Amygdala (tissue), 56 donors: ENCODE data around the gene GAB4.
"Not testable (repeated sequence)": the region's sequence is repeated elsewhere in the genome, so short reads cannot be mapped to it uniquely, and the experiment has no call there.

Source experiments
- DNase-seq, 56 donors: peaks; one replicate each; lab custom pipeline; 2025; lab: John Stamatoyannopoulos, UW

The GAB4 gene

DNA sequence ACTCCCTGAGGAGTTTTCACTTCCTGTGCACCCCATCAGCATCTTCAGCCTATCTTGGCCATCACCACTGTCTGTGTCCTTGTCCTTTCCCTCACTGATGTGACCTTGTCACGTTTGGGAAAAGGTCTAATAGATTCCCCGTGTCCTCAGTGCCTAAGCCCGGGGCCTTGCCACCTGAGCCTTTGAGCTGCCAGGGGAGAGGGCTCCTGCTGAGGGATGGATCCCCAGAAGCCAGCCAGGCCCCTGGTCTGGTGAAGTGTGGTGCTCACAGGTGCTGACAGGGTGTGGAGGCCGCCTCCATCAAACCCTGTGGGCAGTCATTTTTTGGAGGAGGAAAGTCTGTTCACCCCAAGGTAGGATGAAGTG, 47.2 kb downstream of the GAB4 start:
- DNase-seq = no peak

DNA sequence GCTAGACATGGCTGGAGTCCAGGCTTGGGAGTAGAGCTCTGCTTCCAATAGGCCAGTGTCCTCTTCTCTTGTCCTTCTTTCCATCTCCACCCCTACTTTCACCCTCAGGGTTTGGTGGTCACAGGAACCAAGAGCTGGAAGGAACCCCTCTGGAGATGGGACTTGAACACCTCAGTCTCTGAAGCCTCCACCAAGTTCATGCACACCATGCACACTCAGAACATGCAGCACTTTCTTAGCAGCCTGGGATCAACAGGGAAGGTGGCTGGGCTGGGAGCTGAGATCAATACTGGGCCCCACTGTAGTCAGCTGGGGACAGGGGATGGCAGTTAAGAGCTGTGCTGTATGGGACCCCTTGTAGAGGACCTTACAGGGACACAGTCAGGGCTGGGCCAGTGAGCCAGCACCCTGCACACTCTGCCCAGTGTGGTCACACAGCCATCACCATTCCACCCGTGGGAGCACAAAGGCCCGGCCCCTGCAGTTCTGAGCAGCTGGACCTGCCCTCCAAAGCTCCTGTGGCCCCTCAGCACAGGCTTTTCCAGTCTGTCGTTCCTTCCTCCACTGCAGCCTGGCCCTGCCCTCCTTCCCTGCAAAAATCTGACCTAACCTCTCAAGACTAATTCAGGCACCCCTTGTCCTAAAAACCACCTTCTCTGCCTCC, 47.7 kb downstream of the GAB4 start:
- no peak for DNase-seq

DNA sequence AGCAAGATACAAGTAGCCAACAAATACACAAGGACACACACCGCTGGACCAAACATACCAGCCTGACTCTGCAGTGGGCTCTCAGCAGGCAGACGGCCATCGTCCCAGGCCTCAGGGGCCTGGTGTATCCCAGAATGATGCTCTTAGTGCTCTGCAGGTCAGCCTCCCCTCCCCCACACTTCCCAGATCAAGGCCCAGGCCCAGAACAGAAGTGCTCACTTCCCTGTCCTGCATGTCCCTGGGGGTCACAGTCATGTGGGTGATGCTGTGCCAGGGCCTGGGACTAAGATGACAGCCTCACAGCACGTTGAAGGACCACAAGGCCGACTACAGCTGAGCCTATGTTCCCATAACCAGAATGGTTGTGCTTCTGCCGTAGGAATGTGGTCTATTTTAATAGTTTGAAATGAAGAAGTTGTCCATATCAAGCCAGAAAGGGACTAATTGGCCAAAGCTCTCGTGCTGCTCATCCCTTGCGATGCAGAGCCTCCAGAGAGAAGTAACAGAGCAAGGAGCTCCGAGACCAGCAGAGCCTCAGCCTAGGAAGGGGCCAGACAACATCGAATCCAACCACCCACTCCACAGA, 48.6 kb downstream of the GAB4 start:
- no peak for DNase-seq

DNA sequence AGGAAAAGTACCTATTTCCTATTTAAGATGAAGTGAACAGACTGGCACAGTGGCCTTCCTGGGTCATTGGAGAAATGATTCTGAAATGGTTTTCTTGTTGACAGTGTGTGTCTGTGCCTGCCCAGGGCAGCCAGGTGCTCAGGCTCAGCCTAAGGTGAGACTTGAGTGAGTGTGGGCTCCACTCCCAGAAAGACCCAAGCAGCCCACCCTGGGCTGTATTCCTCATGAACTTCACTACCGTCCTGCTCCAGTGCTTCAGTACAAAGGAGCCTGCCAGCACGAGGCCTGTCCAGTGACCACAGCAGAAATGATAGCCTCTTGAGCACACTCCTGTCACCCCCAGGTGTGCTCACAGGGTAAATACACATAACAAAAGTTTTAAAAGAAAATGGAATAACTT, 49.5 kb downstream of the GAB4 start:
- no peak for DNase-seq

DNA sequence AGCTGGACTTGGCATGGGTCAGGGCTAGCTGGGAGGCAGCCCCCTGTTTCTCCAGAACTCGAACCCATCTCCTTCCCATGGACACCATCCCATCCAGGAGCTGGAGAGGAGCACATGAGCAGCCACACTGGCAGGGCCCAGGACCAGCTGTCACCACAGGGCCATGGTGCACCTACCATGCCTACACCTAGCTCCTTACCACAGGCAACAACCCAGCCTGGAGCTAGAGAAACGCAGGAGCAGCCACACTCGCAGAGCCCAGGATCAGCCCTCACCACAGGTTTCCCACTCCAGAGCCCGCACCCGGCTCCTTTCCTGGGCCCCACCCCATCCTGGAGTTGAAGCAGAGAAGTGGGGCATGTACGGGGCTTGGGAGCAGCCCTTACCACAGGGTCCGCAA, 50.2 kb downstream of the GAB4 start:
- DNase-seq = no peak

DNA sequence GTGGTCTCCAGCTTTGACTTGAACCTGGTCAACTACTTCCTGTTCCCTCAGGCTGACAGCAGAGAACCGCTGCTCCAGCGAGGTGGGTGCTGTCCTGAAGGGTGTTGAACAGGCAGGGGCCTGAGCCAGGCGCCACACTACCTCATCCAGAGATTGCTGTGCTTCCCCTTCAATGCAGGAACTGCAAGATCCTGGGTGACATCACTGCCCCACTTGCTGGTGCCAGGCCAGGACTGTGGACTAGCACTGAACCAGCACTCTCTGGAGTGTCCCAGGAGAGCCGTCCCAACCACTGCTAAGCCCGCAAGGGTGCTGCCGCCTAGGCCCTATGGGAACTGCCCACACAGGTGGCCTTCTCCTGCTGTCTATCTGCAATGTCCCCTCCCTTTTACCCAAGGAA, 51.7 kb downstream of the GAB4 start:
- DNase-seq = no peak

DNA sequence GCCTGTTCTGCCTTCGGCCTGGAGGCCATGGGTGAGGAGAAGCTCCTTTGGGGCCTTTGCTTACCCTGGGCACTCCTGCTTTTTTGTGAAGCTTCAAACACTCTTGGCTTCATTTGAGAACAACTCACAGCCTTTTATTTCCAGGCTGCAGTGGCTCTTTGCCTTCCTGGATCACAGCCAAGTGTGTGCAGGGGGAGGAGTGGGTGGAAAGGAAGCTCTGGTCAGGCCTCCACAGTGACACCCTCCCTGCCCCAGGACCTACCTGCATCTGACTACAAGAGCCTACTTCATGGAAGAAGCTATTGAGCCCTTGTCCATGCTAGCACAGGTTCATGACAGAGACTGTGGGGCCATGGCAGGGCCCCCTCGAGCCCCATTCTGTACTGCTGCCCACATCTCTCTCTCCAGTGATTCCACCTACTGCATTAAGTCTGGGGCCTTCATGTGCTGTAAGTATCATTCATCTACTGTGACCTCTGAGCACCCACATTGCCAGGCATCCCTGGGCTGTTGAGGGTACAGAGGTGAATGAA, 52.3 kb downstream of the GAB4 start:
- peak in 15 of 56 donors; percentile 1 to 40 (median 14) for DNase-seq

DNA sequence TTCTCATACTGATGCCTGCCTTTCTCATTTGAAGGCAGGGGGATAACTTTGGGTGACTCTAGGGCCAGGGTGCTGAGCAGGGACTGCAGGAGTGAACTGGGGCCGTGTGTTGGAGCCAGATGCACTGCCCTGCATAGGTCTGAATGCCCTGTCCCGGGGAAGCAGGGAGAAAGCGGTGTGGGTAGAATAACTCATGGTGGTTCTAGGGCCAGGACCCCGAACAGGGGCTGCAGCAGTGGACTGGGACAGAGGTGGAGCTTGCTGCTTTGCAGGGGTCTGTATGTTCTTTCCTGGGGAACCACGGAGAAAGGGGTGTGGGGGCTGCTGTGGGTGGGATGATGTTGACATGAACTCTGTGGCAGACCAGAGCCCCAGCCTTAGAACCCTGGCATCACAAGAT, 52.9 kb downstream of the GAB4 start:
- no peak for DNase-seq

DNA sequence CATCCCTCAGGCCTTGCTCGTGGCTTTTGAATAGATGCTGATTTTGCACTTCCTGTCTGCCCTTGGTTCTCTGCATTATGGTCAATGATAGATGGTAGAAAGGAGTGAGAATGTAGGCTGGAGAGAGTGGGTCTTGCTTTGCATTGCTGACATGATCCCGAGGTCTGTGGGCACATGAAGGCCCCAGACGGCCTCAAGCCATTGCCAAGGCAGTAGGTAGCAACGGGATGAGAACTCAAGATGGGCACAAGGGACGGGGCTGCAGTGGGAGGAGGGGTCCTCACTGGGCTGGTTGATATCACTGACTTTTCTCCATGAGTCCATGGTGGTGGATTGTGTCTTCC, 54.0 kb downstream of the GAB4 start:
- DNase-seq = no peak

DNA sequence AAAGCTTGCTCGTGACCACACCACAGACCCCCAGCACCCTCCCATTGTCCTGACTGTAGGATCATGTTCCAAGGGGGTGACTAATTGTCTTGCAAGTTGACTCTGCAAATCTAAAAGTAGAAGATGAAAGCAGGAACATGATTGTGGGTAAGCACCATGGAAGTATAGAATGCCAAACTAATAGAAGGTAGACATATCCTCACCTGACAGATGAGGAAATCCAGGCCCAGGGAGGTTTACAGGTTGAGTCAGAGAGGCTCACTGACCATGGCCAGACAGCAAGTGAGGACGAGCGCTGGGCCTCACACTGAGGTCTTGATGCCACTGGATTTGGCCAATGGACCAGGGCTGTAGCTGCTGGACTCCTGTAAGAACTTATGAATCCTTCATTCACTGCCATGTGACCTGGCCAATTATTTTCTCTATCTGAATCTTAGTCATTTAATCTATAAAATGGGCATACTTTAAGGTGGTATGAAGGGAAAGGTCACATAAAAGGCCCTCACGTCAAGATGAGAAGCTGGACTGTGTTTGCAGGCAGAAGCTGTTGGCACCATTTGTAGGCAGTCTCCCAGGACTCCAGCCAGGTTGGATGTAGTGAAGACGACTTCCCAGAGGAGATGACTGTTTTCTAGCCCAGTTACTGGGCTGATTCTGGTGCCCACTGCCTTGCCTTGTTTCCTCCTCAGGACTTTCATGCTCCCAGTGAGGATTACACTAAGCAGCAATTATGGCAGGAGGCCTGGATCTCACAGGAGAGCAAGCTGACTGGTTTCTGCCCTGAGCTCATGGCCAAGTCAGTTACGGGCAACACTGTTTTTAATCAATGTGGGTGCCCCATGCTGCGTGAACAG, 54.6 kb downstream of the GAB4 start:
- DNase-seq = no peak

DNA sequence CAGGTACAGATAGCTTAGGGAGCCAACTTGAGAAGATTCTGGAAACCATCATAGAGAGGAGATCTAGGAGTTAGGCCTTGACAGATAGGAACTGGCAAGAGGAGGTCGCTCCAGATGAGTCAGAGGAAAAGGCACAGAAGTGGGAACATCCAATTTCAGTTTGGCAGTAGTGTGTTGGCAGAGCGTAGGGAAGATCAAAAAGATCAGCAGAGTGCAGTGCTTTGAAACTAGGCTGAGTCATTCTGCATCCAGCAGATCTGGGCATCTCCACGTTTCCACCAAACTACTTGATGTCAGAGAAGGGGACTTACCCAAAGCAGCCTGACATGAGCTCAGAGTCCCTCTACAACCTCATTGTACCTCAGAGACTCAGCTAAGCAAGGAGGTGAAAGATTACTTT, 58.5 kb downstream of the GAB4 start:
- no peak for DNase-seq

DNA sequence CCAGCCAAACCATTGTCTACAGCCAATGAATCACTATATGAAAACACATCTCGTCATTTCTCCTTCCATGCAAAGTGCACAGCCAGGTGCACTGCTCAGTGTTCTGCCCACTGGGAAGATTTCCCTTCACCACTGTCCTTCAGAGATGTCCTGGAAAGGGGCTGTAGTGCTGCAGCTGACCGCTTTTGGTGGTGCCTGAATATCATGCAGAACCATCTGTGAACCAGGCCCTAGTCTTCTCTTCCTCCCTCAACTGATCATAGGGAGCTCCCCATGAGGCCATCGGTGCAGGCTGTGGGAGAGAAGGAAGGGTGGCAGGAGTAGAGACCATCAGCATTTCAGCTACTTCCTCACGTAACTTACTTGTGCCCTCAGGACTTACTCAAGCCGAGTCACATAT, 70.2 kb downstream of the GAB4 start:
- no peak for DNase-seq

DNA sequence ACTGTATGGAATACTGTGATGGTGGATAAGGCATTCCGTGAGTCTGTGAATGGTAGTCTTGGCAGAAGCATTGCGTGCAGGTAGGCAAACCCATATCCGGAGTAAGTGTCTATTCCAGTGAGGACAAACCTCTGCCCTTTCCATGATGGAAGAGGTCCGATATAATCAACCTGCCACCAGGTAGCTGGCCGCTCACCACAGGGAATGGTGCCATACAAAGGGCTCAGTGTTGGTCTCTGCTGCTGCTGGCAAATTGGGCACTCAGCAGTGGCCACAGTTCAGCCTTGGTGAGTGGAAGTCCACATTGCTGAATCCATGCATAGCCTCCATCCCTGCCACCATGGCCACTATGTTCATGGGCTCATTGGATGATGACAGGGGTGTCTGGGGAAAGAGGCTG, 70.8 kb downstream of the GAB4 start:
- not testable (repeated sequence) for DNase-seq

DNA sequence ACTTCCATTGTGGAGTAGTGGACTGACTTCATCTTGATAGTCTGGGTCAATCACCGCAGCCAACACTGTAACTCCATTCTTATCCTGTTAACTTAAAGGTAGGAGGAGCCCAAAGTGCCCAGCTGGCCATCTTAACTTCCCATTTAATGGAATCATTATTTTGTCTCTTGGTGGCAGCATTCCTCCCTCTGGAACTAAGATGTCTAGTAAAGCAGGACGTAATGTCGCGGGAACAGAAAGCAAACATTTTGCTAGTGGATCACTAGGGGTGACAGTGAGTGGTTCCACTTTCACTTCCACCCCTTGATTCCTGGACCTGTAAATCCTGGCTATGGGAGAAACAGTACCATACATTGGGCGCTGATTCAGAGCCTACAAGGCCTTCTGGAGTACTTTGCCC, 71.4 kb downstream of the GAB4 start:
- DNase-seq = no peak

DNA sequence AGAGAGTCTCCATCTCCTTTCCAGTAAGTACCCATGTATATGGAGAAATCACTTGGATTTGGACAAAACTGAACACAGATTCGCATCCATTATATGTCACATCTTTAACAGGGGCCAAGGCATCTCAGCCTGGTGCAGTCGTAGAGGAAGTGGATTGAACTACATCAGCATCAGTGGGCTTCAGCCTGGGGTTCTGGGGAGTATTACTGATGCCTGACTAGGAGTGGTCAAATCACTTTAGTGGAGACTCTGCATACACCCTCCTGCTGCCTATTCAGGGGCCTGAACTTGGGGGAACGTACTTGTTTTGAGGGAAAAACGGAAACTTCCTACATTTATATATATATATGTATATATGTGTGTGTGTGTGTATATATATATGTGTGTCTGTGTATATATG, 72.8 kb downstream of the GAB4 start:
- no peak for DNase-seq

DNA sequence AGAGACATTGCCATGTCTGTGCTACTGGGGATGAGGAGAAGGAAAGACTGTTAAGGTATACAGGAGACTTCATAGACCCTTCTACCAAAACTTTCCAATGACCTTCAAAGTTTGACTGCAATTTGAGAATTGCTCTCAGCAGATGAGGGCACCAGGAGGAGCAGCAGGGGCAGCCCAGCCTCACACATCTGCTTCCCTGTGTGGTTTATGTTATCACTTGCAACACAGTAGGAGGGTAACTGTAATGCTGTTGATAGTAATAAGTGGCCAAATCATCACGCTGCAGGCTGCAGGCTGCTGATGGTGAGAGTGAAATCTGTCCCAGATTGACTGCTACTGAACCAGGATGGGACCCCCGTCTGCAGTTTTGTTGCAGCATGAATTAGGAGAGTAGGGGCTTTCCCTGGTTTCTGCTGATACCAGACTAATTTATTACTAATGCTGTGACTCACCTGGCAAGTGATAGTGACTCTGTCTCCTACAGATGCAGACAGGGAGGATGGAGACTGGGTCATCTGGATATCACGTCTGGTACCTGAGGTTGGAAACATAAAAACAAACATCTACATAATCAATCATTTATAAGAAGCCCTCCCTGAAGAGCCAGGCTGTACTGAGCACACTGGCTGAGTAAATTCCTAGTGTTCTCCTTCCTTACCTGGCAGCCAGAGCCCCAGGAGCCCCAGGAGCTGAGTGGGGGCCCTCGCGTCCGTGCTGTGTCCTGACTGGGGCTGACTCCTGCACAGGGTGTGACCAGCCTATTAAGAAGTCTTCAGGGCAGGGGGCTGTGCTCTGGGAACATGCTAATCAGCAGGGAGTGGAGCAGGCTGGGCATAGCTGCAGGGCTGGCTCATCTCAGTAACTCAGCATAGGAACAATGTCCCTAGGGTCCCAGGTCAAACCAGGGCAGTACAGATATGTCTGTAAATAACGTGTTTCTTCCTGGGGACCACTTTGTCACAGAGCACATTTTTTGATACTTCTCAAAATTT, 74.4 kb downstream of the GAB4 start:
- DNase-seq = no peak

DNA sequence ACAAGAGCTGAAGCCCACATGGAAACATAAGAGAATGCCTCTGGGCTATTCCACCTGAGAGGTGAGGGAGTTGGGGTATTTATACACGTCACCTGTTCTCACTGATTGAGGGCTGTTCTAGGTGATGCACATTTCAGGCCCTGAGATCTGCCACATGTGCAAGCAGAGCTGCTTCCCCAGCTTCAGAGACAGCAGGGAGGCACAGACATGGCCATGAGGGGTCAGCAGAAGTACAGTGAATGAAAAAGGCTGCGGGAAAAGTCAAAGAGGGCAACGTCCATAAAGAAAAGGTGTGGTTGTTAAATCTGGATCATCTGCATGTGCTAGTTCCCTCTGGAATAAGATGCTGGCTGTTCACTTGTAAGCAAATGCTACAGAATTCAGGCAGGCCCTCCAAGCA, 75.4 kb downstream of the GAB4 start:
- peak in 11 of 56 donors; percentile 4 to 35 (median 20) for DNase-seq

DNA sequence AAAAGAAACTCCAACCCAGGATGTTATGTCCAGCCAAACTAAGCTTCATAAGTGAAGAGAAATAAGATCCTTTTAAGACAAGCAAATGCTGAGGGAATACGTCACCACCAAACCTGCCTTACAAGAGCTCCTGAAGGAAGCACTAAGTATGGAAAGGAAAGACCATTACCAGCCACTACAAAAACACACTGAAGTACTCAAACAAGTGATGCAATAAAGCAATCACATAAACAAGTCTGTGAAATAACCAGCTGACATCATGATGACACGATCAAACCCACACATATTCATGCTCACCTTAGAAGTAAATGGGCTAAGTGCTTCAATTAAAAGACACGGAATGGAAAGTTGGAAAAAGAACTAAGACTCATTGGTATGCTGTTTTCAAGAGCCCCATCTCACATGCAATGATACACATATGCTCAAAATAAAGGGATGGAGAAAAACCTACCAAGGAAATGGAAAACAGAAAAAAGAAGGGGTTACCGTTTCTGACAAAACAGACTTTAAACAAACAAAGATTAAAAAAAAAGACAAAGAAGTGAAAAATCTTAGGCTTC, 82.5 kb downstream of the GAB4 start:
- no peak for DNase-seq

DNA sequence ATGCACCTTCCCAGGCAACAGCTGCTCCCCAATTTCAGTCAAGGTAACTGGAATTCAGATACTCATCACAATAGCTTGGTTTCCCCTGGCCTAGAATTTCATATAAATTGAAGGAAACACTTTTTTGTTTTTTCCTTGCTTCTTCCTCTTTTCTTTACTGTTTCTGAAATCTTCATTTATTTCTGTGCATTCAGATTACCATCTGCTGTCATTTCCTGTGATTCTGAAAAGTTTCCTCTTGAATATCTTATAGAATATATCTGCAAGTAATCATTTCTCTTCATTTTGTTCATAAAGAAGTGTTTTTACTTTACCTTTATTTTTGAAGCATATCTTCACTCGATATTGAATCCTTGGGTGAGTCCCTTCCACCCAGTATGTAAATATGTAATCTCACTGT, 85.3 kb downstream of the GAB4 start:
- no peak for DNase-seq

DNA sequence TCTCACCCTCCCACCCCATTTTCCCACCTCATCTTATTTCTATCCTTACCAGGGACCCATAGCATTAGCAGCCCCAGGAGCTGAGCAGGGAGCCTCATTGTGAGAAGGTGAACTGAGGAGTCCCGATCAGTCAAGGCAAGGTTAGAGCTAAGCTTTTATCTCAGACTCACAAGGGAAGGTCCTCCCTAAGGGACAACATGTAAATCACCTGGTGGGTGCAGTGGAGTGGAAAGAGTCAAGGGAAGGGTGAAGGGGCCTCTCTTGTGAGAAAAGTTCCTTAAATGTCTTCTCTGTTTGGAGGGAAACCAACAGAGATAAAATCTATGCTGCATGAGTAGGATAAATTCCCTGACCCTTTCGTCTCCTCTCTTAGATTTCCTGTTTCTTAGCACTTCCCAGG, 85.9 kb downstream of the GAB4 start:
- no peak for DNase-seq
